HEK293 (cell line): Measurements from ENCODE around the gene CEBPB.

Experiments used
- BCL6B ChIP-seq: fragments of 450-650 bp; formaldehyde crosslinking; IDR thresholded peaks from 2 replicates; pipeline ENCODE4 v1.5.1; 2017; ENCODE audit warnings: missing biosample characterization, missing genetic modification characterization
- GFI1B ChIP-seq: fragments of 450-650 bp; formaldehyde crosslinking; IDR thresholded peaks from 2 replicates; pipeline ENCODE4 v1.5.1; 2016; ENCODE audit warnings: missing biosample characterization, missing genetic modification characterization
- ZNF792 ChIP-seq: fragments of 450-650 bp; formaldehyde crosslinking; IDR thresholded peaks from 2 replicates; pipeline ENCODE4 v1.5.1; 2016; ENCODE audit warnings: missing biosample characterization, missing genetic modification characterization

CEBPB gene

GRCh38 chr20:50242178-50242514, 51.5 kb downstream of the CEBPB start (continued):
- TF ChIP-seq BCL6B (tag by site-specific recombination) (no peak), GFI1B (tag by site-specific recombination) (no peak), ZNF792 (tag by site-specific recombination) (no peak)
- TF ChIP-seq, all 188 proteins: peak for 0
